ENCODE results near the gene RPL13. TPM values are rescaled to one million over a fixed set of nuclear protein-coding genes. Genes with fewer than 3 reads are reported as not detected.

RPL13 gene
- total and polyA plus RNA-seq, 7 experiments from 2014 or later = 2,239 to 8,810 (median 5,354) TPM

GRCh38 chr16:89605186-89605970, 44.9 kb downstream of the RPL13 start:
- DNase-seq = no peak
- no peak overlapping the region for H3K27ac ChIP-seq (ENCODE audit: low read depth, low read length)

GRCh38 chr16:89606006-89606405, 45.5 kb downstream of the RPL13 start:
- no peak overlapping the region for H3K27ac Mint-ChIP-seq
- no peaks in the 10 kb centered on the region for H3K9me3 Mint-ChIP-seq
- Histone ChIP-seq H3K27ac (ENCODE audit: low read depth, low read length) (no peak overlapping the region), H3K4me3 (ENCODE audit: low read length) (no peak overlapping the region), H3K4me1 (ENCODE audit: control insufficient read depth in 2 of 2, insufficient read depth in 2 of 2, low read length in 2 of 2) (peaks cover 12 to 13% of the 10 kb centered on the region in 2 donors), H3K36me3 (ENCODE audit: control insufficient read depth in 2 of 3, insufficient read depth in 3 of 3, low read length in 3 of 3) (no peaks in the 10 kb centered on the region), H3K27me3 (ENCODE audit: control insufficient read depth in 2 of 2, insufficient read depth in 2 of 2, low read length in 2 of 2) (no peaks in the 10 kb centered on the region), H3K9me3 (ENCODE audit: control insufficient read depth in 2 of 3, low read length in 3 of 3) (no peaks in the 10 kb centered on the region)
- no peaks in the 10 kb centered on the region for H3K27me3 Mint-ChIP-seq
- POLR2A ChIA-PET = interaction anchor here (0.6 kb wide), 1 partner anchor 72 kb away, joined by 3 read pairs; no protein-coding TSS in a partner anchor
- intact Hi-C loops (cut with micrococcal nuclease) = no loop called here
- H3K4me1 Mint-ChIP-seq = peaks cover 0 to 15% (median 8%) of the 10 kb centered on the region in 7 donors
- CTCF ChIA-PET = no interaction called here
- no peak overlapping the region for H3K4me3 Mint-ChIP-seq
- H3K36me3 Mint-ChIP-seq = no peaks in the 10 kb centered on the region
- no peak for ATAC-seq
- no peak for DNase-seq

More at GRCh38 chr16:89605186-89605970, 44.9 kb downstream of the RPL13 start:
- Histone ChIP-seq H3K27me3 (ENCODE audit: control insufficient read depth in 2 of 2, insufficient read depth in 2 of 2, low read length in 2 of 2) (no peaks in the 10 kb centered on the region), H3K4me3 (ENCODE audit: low read length) (no peak overlapping the region), H3K36me3 (ENCODE audit: control insufficient read depth in 2 of 3, insufficient read depth in 3 of 3, low read length in 3 of 3) (no peaks in the 10 kb centered on the region), H3K4me1 (ENCODE audit: control insufficient read depth in 2 of 2, insufficient read depth in 2 of 2, low read length in 2 of 2) (peaks cover 12 to 13% of the 10 kb centered on the region in 2 donors), H3K9me3 (ENCODE audit: control insufficient read depth in 2 of 3, low read length in 3 of 3) (no peaks in the 10 kb centered on the region)
- Mint-ChIP-seq H3K4me3 (no peak overlapping the region), H3K36me3 (no peaks in the 10 kb centered on the region), H3K27ac (no peak overlapping the region), H3K4me1 (peaks cover 0 to 15% (median 8%) of the 10 kb centered on the region in 7 donors), H3K27me3 (no peaks in the 10 kb centered on the region), H3K9me3 (no peaks in the 10 kb centered on the region)
- CTCF ChIA-PET = no interaction called here
- POLR2A ChIA-PET = no interaction called here
- no peak for ATAC-seq
- intact Hi-C loops (cut with micrococcal nuclease) = no loop called here

- H3K27ac ChIP-seq (ENCODE audit: low read depth, low read length) = no peak overlapping the region
- no peaks in the 10 kb centered on the region for H3K9me3 ChIP-seq (ENCODE audit: control insufficient read depth in 2 of 3, low read length in 3 of 3)
- intact Hi-C loops (cut with micrococcal nuclease) = no loop called here
- peaks cover 0 to 2% (median 0%) of the 10 kb centered on the region in 11 donors for H3K9me3 Mint-ChIP-seq
- no peaks in the 10 kb centered on the region for H3K27me3 ChIP-seq (ENCODE audit: control insufficient read depth in 2 of 2, insufficient read depth in 2 of 2, low read length in 2 of 2)
- ATAC-seq (no peak), DNase-seq (no peak)
- ChIA-PET POLR2A (no interaction called here), CTCF (no interaction called here)
- H3K4me3 ChIP-seq (ENCODE audit: low read length) = no peak overlapping the region
- no peak overlapping the region for H3K4me3 Mint-ChIP-seq
- H3K36me3 ChIP-seq (ENCODE audit: control insufficient read depth in 2 of 3, insufficient read depth in 3 of 3, low read length in 3 of 3) = no peaks in the 10 kb centered on the region
- peaks cover 7 to 8% of the 10 kb centered on the region in 2 donors for H3K4me1 ChIP-seq (ENCODE audit: control insufficient read depth in 2 of 2, insufficient read depth in 2 of 2, low read length in 2 of 2)
- H3K27me3 Mint-ChIP-seq = peaks cover 0 to under 1% (median 0%) of the 10 kb centered on the region in 5 donors
- no peak overlapping the region for H3K27ac Mint-ChIP-seq
- H3K4me1 Mint-ChIP-seq = peaks cover 0 to 11% (median 8%) of the 10 kb centered on the region in 7 donors
- no peaks in the 10 kb centered on the region for H3K36me3 Mint-ChIP-seq
Observed at GRCh38 chr16:89607453-89607852, 47.0 kb downstream of the RPL13 start.

GRCh38 chr16:89607937-89608740, 47.7 kb downstream of the RPL13 start:
- ChIA-PET CTCF (no interaction called here), POLR2A (no interaction called here)
- Histone ChIP-seq H3K27ac (ENCODE audit: low read depth, low read length) (no peak overlapping the region), H3K4me3 (ENCODE audit: low read length) (no peak overlapping the region), H3K4me1 (ENCODE audit: control insufficient read depth in 2 of 2, insufficient read depth in 2 of 2, low read length in 2 of 2) (peaks cover under 1% of the 10 kb centered on the region in 2 donors), H3K27me3 (ENCODE audit: control insufficient read depth in 2 of 2, insufficient read depth in 2 of 2, low read length in 2 of 2) (no peaks in the 10 kb centered on the region), H3K9me3 (ENCODE audit: control insufficient read depth in 2 of 3, low read length in 3 of 3) (no peaks in the 10 kb centered on the region), H3K36me3 (ENCODE audit: control insufficient read depth in 2 of 3, insufficient read depth in 3 of 3, low read length in 3 of 3) (no peaks in the 10 kb centered on the region)
- Mint-ChIP-seq H3K27me3 (peaks cover 0 to 2% (median 0%) of the 10 kb centered on the region in 5 donors), H3K36me3 (no peaks in the 10 kb centered on the region), H3K4me1 (peaks cover 0 to 11% (median 3%) of the 10 kb centered on the region in 7 donors), H3K4me3 (no peak overlapping the region), H3K9me3 (peaks cover 0 to 2% (median 0%) of the 10 kb centered on the region in 11 donors), H3K27ac (no peak overlapping the region)
- intact Hi-C loops (cut with micrococcal nuclease) = no loop called here
- ATAC-seq (no peak), DNase-seq (no peak)

GRCh38 chr16:89610108-89610453, 49.6 kb downstream of the RPL13 start:
- no peak for ATAC-seq
- Histone ChIP-seq H3K4me3 (ENCODE audit: low read length) (no peak overlapping the region), H3K27ac (ENCODE audit: low read depth, low read length) (no peak overlapping the region), H3K4me1 (ENCODE audit: control insufficient read depth in 2 of 2, insufficient read depth in 2 of 2, low read length in 2 of 2) (no peaks in the 10 kb centered on the region), H3K36me3 (ENCODE audit: control insufficient read depth in 2 of 3, insufficient read depth in 3 of 3, low read length in 3 of 3) (no peaks in the 10 kb centered on the region), H3K9me3 (ENCODE audit: control insufficient read depth in 2 of 3, low read length in 3 of 3) (no peaks in the 10 kb centered on the region), H3K27me3 (ENCODE audit: control insufficient read depth in 2 of 2, insufficient read depth in 2 of 2, low read length in 2 of 2) (no peaks in the 10 kb centered on the region)
- H3K27ac Mint-ChIP-seq = no peak overlapping the region
- no peak for DNase-seq
- POLR2A ChIA-PET = interaction anchor here (0.6 kb wide), 1 partner anchor 77 kb away, joined by 3 read pairs; no protein-coding TSS in a partner anchor
- intact Hi-C loops (cut with micrococcal nuclease) = no loop called here
- no peaks in the 10 kb centered on the region for H3K36me3 Mint-ChIP-seq
- H3K9me3 Mint-ChIP-seq = peaks cover 0 to 2% (median 0%) of the 10 kb centered on the region in 11 donors
- H3K27me3 Mint-ChIP-seq = peaks cover 0 to 5% (median 0%) of the 10 kb centered on the region in 5 donors
- CTCF ChIA-PET = no interaction called here
- no peak overlapping the region for H3K4me3 Mint-ChIP-seq
- H3K4me1 Mint-ChIP-seq = peaks cover 0 to 11% (median 4%) of the 10 kb centered on the region in 7 donors

GRCh38 chr16:89612415-89613166, 52.1 kb downstream of the RPL13 start:
- Histone ChIP-seq H3K9me3 (ENCODE audit: control insufficient read depth in 2 of 3, low read length in 3 of 3) (no peaks in the 10 kb centered on the region), H3K27ac (ENCODE audit: low read depth, low read length) (no peak overlapping the region), H3K36me3 (ENCODE audit: control insufficient read depth in 2 of 3, insufficient read depth in 3 of 3, low read length in 3 of 3) (no peaks in the 10 kb centered on the region), H3K27me3 (ENCODE audit: control insufficient read depth in 2 of 2, insufficient read depth in 2 of 2, low read length in 2 of 2) (no peaks in the 10 kb centered on the region), H3K4me1 (ENCODE audit: control insufficient read depth in 2 of 2, insufficient read depth in 2 of 2, low read length in 2 of 2) (peaks cover 0 to 10% of the 10 kb centered on the region in 2 donors), H3K4me3 (ENCODE audit: low read length) (no peak overlapping the region)
- peaks cover 6 to 25% (median 17%) of the 10 kb centered on the region in 7 donors for H3K4me1 Mint-ChIP-seq
- peak overlapping the region in 2 of 9 donors; percentile 1 to 53 for H3K27ac Mint-ChIP-seq
- H3K36me3 Mint-ChIP-seq = peaks cover 0 to 4% (median 0%) of the 10 kb centered on the region in 5 donors
- H3K27me3 Mint-ChIP-seq = peaks cover 0 to 5% (median 0%) of the 10 kb centered on the region in 5 donors
- no peak for DNase-seq
- H3K4me3 Mint-ChIP-seq = no peak overlapping the region
- no peak for ATAC-seq
- CTCF ChIA-PET = interaction anchor here (0.6 kb wide), 1 partner anchor 352 kb away, joined by 4 read pairs; no protein-coding TSS in a partner anchor
- H3K9me3 Mint-ChIP-seq = peaks cover 0 to 8% (median 0%) of the 10 kb centered on the region in 11 donors
- POLR2A ChIA-PET = no interaction called here
- intact Hi-C loops (cut with micrococcal nuclease) = no loop called here

All from naive thymus-derived CD4-positive, alpha-beta T cell (primary cell).